Jurkat, Clone E6-1 (cell line): ENCODE measurements around the gene NEUROD2. TPM values are rescaled to one million over a fixed set of nuclear protein-coding genes. Genes with fewer than 3 reads are reported as not detected.

Source experiments
- DNase-seq: peaks from one replicate; pipeline ENCODE4 v3.0.0-alpha.2; 2011; ENCODE audit warnings: low read depth, low spot score
- H3K4me3 ChIP-seq: 2 replicates; pipeline ENCODE4 v1.5.1; 2011; ENCODE audit warnings: mild to moderate bottlenecking, low read length, control low read depth, moderate library complexity
- polyA plus RNA-seq: library from polyadenylated mRNA; unstranded; fragments of >200 nt; gene quantifications from one replicate; pipeline ENCODE4 v1.2.1, GENCODE V29; 2012; ENCODE audit warnings: missing spikeins; ENCODE audit not compliant: insufficient read length, insufficient read depth

The NEUROD2 gene
- not detected for polyA plus RNA-seq

- H3K4me3 ChIP-seq: no peak within 1 kb of the TSS
- no peak for DNase-seq
These were observed at the start of gene NEUROD2 for GRCh38 chr17:39607851-39608130. TSS of gene NEUROD2 (minus strand) at chr17:39607920. CDS start at chr17:39606599, 1,321 bp downstream.

- H3K4me3 ChIP-seq: no peak overlapping the region
- no peak for DNase-seq
These were observed 47.4 kb upstream of the NEUROD2 start for GRCh38 chr17:39655105-39655504.

- no peak overlapping the region for H3K4me3 ChIP-seq
- peak; percentile 49 for DNase-seq
These were observed 46.1 kb upstream of the NEUROD2 start for GRCh38 chr17:39653662-39654331.

- DNase-seq: no peak
These were observed 45.6 kb upstream of the NEUROD2 start for GRCh38 chr17:39653316-39653661.

GRCh38 chr17:39652587-39653315 lies 45.0 kb upstream of the NEUROD2 start:
- no peak for DNase-seq
- no peak overlapping the region for H3K4me3 ChIP-seq

More at GRCh38 chr17:39653316-39653661, 45.6 kb upstream of the NEUROD2 start:
- no peak overlapping the region for H3K4me3 ChIP-seq

- no peak for DNase-seq
- H3K4me3 ChIP-seq: no peak overlapping the region
These were observed 44.3 kb upstream of the NEUROD2 start for GRCh38 chr17:39651923-39652586.

- no peak for DNase-seq
- H3K4me3 ChIP-seq: no peak overlapping the region
These were observed 42.4 kb upstream of the NEUROD2 start for GRCh38 chr17:39650121-39650579.

GRCh38 chr17:39648616-39649366 lies 41.1 kb upstream of the NEUROD2 start:
- DNase-seq: no peak
- H3K4me3 ChIP-seq: no peak overlapping the region

- DNase-seq: no peak
- no peak overlapping the region for H3K4me3 ChIP-seq
These were observed 39.5 kb upstream of the NEUROD2 start for GRCh38 chr17:39647256-39647655.

GRCh38 chr17:39643271-39643670 lies 35.6 kb upstream of the NEUROD2 start:
- DNase-seq: no peak
- H3K4me3 ChIP-seq: no peak overlapping the region

- H3K4me3 ChIP-seq: no peak overlapping the region
- DNase-seq: no peak
These were observed 34.8 kb upstream of the NEUROD2 start for GRCh38 chr17:39642291-39643074.

- no peak for DNase-seq
- H3K4me3 ChIP-seq: no peak overlapping the region
These were observed 34.2 kb upstream of the NEUROD2 start for GRCh38 chr17:39641883-39642282.

- H3K4me3 ChIP-seq: no peak overlapping the region
- no peak for DNase-seq
These were observed 33.4 kb upstream of the NEUROD2 start for GRCh38 chr17:39641097-39641496.

GRCh38 chr17:39640591-39641031 lies 32.9 kb upstream of the NEUROD2 start:
- H3K4me3 ChIP-seq: no peak overlapping the region
- DNase-seq: no peak

- DNase-seq: no peak
These were observed 32.1 kb upstream of the NEUROD2 start for GRCh38 chr17:39639566-39640458.

GRCh38 chr17:39639043-39639442 lies 31.3 kb upstream of the NEUROD2 start:
- no peak for DNase-seq
- H3K4me3 ChIP-seq: no peak overlapping the region

More at GRCh38 chr17:39639566-39640458, 32.1 kb upstream of the NEUROD2 start:
- no peak overlapping the region for H3K4me3 ChIP-seq

- H3K4me3 ChIP-seq: peak overlapping the region; percentile 91
- DNase-seq: no peak
These were observed 30.6 kb upstream of the NEUROD2 start for GRCh38 chr17:39638317-39638716.
